GM19395 (cell line): ENCODE data around the gene GPD2.

Experiments used
- ATAC-seq: cut with Tn5 transposase; IDR thresholded peaks from one replicate; pipeline ENCODE4 v1.9.1; 2021; ENCODE audit warnings: mild to moderate bottlenecking, moderate library complexity; ENCODE audit not compliant: unreplicated experiment

Gene GPD2

DNA sequence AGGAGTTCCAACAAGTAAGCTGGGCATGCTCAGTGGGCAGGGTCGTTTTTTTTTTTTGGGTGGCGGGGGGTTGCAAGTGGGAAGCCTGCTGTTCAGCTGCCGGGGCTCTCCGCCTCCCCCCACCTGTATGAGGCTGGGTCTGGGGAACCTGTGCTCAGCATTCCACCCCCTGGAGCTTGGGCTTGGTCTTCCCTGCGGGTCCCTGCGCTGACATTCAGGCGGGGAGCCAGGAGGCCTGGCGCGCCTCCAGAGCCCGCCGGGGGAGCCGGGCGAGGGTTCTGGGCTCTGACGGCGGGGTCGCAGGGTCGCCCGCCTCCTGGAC, 822 bp upstream of the GPD2 start:
- peak; percentile 0 for ATAC-seq

DNA sequence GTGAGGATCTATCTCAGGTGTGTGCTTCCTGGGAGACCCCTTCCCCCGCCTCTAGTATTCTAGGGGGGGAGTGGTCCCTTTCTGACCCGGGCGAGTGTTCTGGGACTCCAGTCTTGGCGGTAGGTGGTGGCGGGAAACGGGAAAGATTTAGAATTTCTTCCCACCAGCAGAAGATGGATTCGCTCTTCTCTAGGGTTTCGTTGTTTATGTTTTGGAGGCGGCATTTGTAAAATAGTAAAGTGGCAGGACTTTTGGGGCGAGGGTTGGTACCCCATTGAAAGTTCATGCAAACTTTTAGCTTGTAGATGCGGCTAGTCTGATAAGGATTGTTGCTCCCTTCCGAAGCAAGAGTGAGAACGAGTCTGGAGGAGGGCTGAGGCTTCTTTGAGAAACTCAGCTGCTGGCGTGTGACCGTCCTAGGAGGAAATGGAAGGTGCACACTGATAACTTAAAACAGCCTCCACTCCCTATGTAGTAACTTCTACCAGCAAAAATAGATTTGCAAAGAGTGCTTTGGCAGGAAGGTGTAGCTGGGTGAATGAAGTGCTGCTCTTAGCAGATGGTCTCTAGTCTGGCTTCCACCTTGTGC, 412 bp downstream of the GPD2 start:
- ATAC-seq: peak; percentile 60

DNA sequence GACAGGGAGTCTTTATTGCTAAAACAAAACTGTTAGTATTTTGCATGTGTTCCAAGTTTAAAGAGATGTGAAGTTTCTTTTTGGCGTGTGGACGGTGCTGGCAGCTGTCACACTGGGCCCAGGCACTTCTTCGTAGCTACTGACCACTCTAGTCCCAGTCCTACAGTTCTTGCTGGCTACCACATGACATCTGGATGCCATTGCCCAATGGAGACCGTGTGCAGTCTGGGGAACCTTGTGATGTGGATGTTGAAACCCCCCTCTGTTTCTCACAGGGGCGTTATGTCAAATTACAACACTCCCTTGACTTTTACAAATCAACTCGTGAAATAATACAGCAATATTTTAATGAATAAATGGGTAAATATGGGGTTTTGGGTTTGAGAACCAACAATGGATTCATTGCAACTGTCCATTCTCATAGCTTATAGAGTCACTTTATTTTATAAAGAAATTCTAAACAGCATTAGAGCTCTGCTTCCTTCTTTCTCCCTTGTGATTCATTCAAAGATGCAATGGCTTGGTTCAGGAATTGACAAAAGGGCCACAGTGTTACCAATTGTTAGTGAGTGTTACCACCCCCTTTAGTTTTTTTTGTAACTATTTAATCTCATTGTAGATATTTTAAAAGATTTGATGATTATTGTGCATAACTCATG, 1.2 kb downstream of the GPD2 start:
- ATAC-seq: peak; percentile 26

DNA sequence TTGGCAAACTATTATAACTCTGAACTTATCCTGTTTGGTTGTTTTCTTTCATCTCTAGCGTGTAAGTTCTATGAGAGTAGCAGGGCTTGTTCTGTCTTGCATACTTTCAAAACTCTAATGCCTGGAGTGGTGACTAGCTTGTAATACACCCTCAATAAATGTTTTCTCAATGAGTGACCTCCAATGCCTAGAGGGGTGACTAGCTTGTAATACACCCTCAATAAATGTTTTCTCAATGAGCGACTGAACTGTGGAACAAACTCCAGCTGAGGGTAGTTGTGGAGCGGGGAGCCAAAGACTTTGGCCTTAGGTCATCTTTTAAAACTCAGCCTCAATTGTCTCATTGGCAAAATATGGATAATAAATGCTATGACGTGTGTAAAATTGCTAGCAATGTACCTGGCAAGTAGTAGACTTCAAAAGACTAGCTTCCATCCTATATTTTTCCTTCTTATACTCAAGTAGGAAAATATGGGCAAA, 1.8 kb downstream of the GPD2 start:
- ATAC-seq: no peak

DNA sequence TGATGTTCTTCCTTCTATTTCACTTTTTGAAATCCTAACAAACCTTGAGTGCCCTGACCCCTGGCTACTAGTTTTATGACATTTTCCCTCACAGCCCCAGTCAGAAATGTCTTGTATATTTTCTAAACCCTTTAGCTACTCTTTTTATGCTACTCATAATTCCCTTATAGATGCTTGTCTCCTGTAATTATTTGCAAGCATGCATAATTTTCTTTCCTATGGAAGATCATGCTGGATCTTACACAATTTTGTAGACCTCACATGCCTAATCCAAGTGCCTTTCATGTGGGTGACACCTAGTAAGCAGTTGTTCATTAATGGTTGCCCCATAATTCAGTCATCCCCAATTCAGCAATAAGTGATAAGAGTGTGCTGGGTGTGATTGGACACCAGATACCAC, 6.9 kb downstream of the GPD2 start:
- ATAC-seq: no peak

DNA sequence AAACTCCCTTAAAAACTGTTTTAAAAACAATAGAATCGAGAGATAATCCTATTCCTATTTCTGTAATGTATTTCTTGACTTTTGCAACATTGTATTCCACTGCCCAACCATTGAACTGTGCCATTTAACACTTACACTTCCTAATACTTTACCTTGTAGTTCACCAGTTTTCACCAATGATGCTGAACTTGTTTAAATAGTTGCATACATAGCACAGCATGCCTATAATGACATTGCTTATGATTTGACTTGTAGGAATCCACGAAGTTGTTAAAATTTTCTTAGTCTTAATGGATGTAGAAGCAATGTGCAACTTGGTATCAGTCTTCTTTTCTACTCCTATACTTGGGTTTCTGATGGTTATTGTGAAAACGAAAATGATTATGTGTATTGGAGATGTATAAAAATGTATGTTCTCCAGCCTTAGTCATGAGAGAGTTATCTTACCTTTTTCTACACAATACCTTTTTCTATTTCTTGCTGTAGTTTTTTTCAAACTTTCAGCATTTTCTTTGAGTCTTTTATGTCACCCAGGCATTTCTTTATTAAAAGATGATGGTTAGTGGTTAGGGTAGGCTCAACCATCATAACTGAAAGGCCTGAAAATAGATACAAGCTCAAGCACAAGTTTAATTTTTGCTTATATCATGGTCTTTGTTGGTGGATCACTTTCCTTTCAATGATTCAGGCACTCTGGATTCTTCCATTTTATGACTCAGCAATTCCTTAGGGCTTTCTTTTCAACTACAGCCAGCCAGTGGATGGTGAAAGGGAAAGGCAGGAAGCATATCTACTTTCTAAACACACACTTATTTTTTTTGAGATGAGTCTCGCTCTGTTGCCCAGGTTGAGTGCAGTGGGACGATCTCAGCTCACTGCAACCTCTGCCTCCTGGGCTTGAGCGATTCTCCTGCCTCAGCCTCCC, 9.4 kb downstream of the GPD2 start:
- ATAC-seq: peak; percentile 82

DNA sequence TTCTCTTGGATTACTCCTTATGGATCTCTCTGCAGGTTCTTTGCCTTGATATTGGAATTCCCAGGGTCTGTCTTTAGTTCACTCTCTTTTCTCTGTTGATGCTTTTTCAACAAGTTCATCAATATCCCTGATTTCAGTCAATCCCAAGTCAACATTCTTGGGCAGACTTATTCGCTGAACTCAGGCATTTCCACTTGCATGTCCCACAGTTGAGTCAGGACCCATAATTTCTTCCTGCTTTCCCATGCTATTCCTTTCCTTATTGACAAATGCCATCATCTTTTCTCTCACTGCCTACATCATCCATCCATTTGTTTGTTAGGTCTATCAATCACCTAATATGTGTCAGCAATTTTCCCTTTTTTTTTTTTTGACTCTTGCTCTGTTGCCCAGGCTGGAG, 11.6 kb downstream of the GPD2 start:
- no peak for ATAC-seq

DNA sequence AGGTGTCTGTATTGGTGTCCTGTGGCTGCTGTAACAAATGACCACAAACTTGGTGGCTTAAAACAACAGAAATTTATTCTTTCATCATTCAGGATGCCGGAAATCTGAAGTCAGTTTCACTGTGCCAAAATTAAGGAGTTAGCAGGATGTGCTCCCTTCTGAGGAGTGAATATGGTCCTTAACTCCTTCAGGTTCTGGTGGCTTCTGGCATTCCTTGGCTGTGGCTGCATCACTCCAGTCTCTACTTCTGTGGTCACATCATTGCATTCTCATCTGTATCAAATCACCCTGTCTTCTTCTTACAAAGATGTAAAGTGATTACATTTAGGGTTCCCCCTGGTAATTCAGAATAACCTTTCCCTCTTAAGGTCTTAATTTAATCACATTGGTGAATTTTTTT, 12.6 kb downstream of the GPD2 start:
- no peak for ATAC-seq

DNA sequence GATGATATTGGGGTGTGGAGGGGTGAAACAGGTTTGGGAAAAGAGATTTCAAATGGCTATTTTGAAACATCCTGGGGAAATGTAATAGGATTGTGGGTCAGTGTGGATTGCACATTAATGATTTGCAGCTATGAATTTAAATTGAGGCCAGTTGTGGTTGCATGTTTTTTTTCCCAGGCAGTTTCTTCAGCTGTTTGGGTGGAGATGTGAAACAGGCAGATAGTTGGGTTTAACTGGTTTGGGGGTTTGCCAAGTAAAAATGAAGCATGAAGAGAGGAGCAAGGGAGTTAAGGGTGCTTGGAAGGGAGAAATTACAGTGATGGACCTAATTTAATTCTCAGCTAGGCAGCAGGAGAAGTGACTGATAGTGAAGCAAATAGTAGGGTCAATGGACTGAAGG, 16.8 kb downstream of the GPD2 start:
- no peak for ATAC-seq

DNA sequence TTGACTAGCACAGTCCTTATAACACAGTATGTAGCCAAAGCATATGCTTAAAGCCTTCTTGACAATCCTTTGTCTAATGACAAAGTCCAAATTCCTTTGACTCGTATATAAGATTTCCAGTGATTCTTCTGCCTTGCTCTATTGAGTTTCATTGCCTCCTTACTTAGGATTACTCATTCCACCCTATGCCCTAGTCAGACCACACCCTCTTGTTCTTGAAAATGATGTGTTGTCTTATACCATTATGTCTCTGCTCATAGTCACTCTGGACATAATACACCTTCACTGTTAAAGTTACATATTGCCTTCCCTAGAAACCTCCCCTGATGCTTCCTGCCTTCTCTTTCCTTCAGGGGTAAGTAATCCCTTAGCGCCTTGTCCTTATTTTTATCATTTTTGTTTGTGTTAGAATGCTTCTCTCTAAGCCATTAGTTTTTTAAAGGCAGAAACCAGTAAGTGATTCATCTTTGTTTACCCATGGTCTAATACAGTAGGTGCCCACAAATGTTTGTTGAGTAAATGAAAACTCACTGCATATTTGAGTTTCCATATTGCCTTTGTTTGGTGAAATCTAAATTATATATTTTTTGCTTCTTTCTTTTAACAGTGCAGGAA, 19.3 kb downstream of the GPD2 start:
- ATAC-seq: peak; percentile 53

DNA sequence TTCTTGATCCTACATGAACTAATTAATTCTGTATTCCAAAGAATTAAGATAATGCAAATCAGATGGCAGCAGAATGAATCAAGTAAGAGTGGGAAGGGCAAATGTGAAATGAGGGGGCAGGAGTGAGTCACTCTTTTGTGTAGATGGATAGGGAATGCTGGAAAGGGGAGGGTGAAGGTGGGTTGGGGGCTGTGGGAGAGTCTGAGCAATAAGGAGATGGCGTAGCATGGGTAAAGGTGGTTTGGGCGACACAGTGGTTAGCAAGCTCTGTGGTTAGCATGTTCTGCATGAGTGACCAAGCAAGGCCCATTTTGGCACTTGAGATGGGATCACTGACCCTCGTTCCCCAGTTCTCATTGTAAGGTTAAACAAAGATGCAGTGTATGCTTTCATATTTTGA, 20.4 kb downstream of the GPD2 start:
- peak; percentile 70 for ATAC-seq

DNA sequence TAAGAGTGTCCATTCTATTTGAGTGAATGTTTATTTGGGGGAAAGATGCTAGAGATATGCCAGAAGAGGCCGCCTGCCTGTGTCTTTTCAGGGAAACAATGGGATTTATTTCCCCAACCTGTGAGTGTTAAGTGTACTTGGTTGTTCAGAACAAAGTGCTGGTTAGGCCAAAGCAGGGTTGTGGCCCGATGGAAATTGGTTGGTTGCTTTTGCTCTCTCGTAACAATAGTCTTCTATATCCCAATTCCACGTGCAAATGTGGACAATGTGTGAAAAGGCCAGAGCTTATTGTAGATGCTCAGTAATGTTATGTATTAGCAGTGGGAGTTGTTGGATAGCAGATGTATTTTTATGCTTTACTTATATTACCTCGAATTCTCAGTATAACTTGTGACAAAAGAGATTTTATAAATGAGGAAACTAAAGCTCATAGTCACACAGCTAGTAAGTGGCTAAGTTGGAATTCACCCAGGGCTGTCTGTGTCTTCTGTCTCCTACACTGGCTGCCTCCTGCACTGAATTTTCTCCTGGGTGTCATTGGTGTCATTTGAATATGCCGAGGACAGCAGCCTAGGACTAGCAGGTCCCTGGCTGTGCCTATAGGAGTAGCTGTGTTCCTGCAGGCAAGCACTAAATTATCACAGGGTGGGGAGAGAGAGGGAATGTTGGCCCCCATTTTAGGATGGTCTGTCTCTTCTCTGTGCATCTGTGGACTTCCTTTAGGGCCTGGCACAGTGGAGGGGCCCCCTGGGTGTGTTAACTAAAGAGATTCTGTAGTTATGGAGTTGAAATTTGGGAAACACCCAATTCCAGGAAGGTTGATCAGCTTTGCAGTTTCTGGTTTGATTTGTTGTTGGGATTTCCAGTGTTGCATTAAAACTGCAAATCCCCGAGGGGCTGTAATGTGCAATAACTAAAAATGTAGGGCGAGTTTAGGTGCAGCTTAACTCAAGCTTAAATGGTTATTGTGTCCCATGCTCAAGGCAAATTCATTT, 21.6 kb downstream of the GPD2 start:
- no peak for ATAC-seq

DNA sequence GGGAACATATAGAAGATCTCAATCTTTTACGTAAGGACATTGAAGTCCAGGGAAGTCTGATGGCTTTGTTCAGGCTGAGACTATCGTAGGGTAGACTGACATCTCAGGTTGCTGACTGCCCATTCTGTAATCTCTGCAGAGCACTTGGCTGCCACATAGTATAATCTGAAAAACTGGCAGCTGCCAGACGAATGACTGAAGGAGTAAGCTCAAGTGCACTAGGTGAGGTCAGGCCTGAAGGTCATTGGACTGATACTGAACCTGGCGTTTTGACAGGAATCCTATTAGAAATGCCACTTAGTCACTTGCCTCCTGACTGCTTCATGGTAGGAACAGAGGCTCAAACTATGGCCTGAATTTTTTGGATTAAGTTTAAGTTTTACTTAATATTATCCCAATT, 23.5 kb downstream of the GPD2 start:
- ATAC-seq: no peak

DNA sequence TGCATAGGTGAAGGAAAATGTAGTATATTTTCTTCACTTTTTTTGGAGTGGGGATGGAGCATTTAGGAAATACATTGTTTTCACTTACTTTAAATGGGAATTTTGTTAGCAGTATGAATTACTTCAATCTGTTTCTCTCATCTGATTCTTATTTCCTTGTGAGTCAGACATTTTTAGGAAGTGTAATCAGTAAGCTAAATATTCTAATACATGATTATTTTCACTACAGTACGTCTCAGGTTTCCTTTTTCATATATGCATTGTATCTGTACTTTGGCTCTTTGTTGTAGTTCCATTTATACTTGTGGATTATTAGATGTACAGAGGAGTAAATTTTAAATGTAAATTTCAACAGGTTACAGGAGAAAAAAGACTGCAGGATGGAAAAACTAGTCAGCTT, 27.9 kb downstream of the GPD2 start:
- ATAC-seq: no peak

DNA sequence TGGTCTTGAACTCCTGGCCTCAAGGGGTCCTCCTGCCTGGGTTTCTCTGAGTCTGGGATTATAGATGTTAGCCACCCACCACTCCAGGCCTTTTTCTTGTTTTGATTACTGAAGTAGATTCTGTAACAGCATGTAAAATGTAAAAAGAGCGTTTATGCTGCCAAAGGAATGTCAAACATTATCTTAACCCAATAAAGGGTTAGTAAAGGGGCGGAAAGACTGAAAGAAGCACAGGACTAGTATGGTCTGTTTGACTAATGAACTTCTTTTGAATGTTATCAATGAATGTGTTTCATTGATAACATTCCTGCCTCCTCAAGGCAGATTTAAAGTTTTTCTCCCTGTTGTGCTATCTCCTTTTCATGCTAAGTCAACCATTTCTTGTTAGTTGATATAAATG, 29.4 kb downstream of the GPD2 start:
- ATAC-seq: no peak

DNA sequence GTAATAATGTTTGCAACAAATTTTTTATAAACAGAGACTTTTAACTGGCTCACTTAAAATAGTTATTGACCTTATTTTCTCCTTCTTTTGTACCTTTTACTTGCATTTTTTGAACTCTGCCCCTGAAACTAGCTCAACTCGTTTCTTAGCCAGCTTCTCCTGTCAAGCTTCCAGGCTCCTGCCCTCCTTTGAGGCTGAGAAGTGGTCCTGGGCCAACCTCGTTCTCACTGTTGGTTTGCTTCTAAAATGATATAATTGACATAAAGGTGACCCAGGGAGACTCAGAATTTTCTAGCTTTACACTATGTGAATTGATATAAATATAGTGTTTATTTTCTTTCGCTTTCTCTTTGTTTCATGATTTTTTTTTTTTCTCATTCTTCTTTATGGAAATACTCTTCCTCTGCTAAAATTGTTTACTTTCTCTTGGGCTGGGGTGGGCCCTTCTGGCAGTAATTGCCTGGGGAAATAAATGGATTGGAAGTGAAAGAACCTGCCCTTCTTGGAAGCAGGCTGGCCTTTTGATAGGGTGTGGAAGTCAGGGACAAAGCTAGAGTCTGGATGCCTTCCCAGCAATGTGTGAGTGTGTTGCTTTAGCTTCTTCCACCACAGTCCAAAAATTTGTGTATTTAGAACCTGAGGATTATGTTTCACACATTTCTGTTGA, 30.7 kb downstream of the GPD2 start:
- ATAC-seq: no peak

DNA sequence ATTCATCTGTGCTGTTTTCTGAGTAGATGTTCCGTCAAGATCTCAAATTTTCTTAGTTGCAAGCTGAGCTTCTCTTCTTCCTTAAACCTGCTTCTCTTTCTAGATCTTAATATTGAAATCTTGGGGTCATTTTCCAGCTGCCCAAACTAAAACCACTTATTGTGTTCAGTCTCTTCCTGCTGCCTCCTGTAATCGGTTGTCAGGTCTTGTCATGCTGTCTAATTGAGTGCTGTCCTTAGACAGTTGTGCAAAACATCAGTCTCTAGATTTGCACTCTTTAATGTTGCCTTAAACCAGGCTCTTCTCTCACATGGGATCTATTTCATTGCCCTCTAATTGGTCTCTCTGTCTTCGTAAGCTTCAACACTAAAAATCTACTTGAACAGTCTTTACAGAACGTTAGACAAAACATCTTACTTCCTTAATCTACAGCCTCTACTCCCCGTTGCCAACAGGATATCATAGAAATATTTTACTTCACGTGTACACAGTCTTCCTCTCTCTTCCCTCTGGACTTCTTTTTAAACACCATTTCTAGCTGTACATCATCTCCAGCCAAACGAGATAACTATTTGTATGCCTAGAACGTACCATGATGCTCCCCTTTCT, 34.9 kb downstream of the GPD2 start:
- peak; percentile 43 for ATAC-seq

DNA sequence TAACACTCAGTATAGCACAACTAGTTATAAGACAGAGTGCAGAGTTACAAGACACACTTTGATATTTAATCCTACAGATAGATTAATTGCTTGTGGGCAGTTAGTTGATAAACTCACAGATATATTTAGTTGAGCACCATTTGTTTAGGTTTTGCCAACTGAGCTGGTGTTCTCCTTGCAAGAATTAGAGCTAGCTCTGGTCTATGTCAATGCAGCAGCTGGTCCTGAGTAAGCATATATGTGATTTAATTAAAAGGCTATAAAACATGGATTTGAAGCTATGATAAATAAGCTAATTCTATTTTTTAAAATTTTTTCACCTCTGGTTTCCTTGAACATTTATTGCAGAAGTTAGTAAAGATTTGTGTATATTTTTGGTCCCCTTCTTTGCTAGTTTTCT, 35.6 kb downstream of the GPD2 start:
- no peak for ATAC-seq

DNA sequence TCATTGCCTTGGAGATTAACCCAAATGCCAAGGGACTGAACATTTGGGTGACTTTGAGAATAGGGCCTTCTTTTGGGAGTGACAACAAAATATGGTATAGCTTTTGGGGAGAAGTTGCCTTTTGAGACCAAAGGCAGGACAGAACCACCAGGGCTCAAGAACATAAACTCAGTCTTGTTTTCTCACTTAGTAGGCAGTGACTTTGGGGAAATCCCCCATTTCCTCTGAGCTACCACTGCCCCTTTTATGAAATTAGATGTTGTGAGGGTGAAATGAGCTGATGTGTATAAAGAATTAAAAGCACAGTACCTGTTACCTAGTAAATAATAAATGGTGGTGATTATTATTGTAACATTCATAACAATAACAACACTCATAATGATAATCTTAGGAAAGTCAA, 36.5 kb downstream of the GPD2 start:
- no peak for ATAC-seq
